BJ (cell line): ENCODE data around the gene DCPS. TPM values are rescaled to one million over a fixed set of nuclear protein-coding genes. Genes with fewer than 3 reads are reported as not detected.

Experiments used
- CTCF ChIA-PET: fragments of 350-600 bp; formaldehyde crosslinking; extraction: SDS; loops from one replicate; lab custom pipeline; 2021; ENCODE audit warnings: antibody characterized with exemption, inconsistent platforms; lab: Yijun Ruan, JAX
- POLR2A ChIA-PET: fragments of 300-600 bp; sonication (Branson Sonifier 250); formaldehyde crosslinking; extraction: SDS; loops from one replicate; lab custom pipeline; 2021; ENCODE audit warnings: antibody characterized with exemption; lab: Charles Lee
- DNase-seq: peaks from one replicate; pipeline ENCODE4 v3.0.0-alpha.2; 2011; ENCODE audit warnings: low read depth
- H3K27me3 ChIP-seq: 2 replicates; pipeline ENCODE4 v1.6.0; 2011; ENCODE audit warnings: low read length; ENCODE audit not compliant: control insufficient read depth, insufficient read depth
- H3K36me3 ChIP-seq: 2 replicates; pipeline ENCODE4 v1.5.1; 2011; ENCODE audit warnings: low read length; ENCODE audit not compliant: control insufficient read depth, insufficient read depth
- H3K4me3 ChIP-seq: 2 replicates; pipeline ENCODE4 v1.5.1; 2011; ENCODE audit warnings: low read depth, mild to moderate bottlenecking, control low read depth, low read length
- polyA plus RNA-seq: library from polyadenylated mRNA; depleted of rRNA; stranded (reverse); fragments of >200 nt; gene quantifications from 2 replicates; pipeline ENCODE4 v1.2.3, GENCODE V29; 2011
- TF ChIP-seq, protein P1 (sequence below): IDR thresholded peaks from 2 replicates; pipeline ENCODE4 v1.5.1; 2011; ENCODE audit warnings: low read depth, mild to moderate bottlenecking, control low read depth, inconsistent platforms, low read length, moderate library complexity; ENCODE audit not compliant: insufficient read depth

Gene DCPS
- polyA plus RNA-seq, 1 experiment = 23.5 TPM

DNA sequence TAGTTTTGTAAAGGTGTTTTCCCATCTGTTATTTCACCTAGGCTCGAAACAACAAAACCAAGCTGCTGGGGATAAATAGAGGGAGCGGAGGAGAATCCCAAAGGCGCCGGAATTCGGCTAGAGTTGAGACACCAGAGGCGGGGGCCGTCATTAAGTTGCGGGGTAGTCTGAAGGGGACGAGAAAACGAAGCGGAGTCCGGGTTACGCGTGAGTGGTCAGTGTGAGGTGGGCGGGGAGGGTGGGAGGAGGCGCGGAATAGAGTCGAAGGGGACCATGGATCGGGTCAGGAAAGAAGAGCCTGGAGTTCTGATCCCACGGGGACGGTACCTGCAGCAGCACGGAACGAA lies 35.5 kb upstream of the DCPS start:
- CTCF ChIA-PET = interaction anchor here (0.8 kb wide), 1 partner anchor 10 kb away, joined by 3 read pairs; no protein-coding TSS in a partner anchor
- Histone ChIP-seq H3K4me3 (peak overlapping the region; percentile 94), H3K36me3 (peaks cover 29% of the 10 kb centered on the region), H3K27me3 (no peaks in the 10 kb centered on the region)
- no peak for DNase-seq
- POLR2A ChIA-PET = no interaction called here
- TF ChIP-seq, protein P1, sequence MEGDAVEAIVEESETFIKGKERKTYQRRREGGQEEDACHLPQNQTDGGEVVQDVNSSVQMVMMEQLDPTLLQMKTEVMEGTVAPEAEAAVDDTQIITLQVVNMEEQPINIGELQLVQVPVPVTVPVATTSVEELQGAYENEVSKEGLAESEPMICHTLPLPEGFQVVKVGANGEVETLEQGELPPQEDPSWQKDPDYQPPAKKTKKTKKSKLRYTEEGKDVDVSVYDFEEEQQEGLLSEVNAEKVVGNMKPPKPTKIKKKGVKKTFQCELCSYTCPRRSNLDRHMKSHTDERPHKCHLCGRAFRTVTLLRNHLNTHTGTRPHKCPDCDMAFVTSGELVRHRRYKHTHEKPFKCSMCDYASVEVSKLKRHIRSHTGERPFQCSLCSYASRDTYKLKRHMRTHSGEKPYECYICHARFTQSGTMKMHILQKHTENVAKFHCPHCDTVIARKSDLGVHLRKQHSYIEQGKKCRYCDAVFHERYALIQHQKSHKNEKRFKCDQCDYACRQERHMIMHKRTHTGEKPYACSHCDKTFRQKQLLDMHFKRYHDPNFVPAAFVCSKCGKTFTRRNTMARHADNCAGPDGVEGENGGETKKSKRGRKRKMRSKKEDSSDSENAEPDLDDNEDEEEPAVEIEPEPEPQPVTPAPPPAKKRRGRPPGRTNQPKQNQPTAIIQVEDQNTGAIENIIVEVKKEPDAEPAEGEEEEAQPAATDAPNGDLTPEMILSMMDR = no peak

DNA sequence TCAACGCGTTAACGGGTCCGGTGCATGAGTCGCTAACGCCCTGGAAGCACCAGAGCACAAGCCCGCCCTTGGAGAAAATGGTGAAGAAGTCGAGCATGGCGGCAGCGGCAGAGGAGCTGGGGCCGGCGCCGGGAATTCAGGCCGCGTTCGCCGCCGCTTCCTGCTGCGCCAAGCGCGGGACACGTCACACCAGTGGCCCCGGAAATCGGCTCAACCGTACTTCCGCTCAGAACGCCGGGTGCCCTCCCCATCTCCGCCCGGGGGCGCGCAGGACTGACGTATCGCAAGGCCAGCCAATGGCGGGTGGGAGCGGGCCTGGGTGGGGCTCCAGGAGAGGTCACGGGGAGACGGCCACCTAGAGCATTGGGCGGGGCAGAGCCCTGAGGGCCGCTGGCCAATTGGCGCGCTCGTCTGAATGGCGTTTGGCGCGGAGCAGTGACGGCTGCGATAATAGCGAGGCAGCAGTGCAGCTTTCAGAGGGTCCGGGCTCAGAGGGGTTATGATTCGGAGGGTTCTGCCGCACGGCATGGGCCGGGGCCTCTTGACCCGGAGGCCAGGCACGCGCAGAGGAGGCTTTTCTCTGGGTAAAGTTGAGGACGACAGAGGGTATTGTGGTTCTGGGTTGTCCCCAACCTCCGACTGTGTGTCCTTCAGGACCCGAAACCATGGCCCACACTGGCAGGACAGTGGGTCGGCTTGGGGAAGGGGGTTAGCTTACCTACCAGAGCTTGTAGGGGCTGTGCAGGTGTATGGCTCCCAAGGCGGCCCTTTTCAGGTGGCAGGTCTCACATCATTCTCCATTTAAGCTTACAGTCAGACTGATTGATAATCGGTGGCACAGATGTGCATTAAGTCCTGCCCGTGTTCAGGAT lies 34.9 kb upstream of the DCPS start, which contains the start of the genes FOXRED1 and SRPRA:
Gene FOXRED1, plus strand, starts transcription at position 447 of the 872 bp plus-strand sequence. Its CDS starts 53 bp downstream, at position 500.
Gene SRPRA, minus strand, starts transcription at position 188 of the 872 bp plus-strand sequence. Its CDS starts 91 bp downstream, at position 97.
- ChIA-PET CTCF (interaction anchor here (0.8 to 1.2 kb wide), 2 partner anchors 11 to 13 kb away, joined by 3 to 4 read pairs; partner anchors contain the start of gene TIRAP), POLR2A (no interaction called here)
- peak; percentile 93 for DNase-seq
- Histone ChIP-seq H3K36me3 (peaks cover 23% of the 10 kb centered on the region), H3K4me3 (peak within 1 kb of the TSS; percentile 94), H3K27me3 (no peaks in the 10 kb centered on the region)
- TF ChIP-seq, protein P1 = no peak

DNA sequence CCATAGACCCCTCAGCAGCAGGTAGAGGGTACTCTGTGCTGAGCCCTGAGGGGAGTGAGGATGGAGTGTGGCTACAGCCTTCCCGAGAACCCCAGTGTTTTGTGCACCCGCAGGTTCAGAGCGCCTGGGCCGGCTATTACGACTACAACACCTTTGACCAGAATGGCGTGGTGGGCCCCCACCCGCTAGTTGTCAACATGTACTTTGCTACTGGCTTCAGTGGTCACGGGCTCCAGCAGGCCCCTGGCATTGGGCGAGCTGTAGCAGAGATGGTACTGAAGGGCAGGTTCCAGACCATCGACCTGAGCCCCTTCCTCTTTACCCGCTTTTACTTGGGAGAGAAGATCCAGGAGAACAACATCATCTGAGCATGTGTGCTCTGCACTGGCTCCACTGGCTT lies 26.5 kb upstream of the DCPS start:
- Histone ChIP-seq H3K36me3 (peaks cover 8% of the 10 kb centered on the region), H3K4me3 (no peak overlapping the region), H3K27me3 (no peaks in the 10 kb centered on the region)
- TF ChIP-seq, protein P1 = no peak
- ChIA-PET POLR2A (no interaction called here), CTCF (no interaction called here)
- no peak for DNase-seq

DNA sequence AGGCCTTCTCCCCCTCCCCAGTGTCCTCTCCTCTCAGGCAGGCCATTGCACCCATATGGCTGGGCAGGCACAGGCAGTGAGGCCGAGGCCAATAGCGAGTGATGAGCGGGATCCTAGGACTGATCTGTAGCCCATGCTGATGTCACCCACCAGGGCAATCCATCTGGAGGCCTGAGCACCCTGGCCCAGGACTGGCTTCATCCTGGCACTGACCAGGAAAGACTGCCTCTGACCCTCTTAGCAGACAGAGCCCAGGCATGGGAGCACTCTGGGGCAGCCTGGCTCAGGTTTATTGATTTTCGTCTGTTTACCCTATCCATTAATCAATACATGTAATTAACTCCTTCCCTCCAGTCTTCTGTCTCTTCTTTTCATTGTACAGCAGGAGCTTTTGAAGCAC lies 26.1 kb upstream of the DCPS start:
- H3K27me3 ChIP-seq = no peaks in the 10 kb centered on the region
- H3K4me3 ChIP-seq = no peak overlapping the region
- TF ChIP-seq, protein P1 = no peak
- CTCF ChIA-PET = no interaction called here
- POLR2A ChIA-PET = no interaction called here
- DNase-seq = no peak
- H3K36me3 ChIP-seq = peaks cover 8% of the 10 kb centered on the region

DNA sequence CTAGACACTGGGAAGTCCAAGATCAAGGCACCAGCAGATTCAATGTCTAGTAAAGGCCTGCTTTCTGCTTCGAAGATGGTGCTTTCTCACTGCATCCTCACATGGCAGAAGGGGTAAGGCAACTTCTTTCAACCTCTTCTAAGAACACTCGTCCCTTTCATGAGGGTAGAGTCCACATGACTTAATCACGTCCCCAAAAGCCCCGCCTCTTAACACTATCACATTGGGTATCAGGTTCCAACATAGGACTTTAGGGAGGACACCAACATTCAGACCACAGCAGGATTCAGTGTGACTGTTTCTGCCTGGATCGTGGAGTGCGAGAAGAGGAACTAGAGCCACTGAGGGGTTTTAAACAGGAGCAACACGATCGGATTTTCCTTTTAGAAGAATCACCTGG lies 24.7 kb upstream of the DCPS start:
- Histone ChIP-seq H3K27me3 (no peaks in the 10 kb centered on the region), H3K4me3 (no peak overlapping the region), H3K36me3 (peaks cover 6% of the 10 kb centered on the region)
- ChIA-PET POLR2A (no interaction called here), CTCF (no interaction called here)
- TF ChIP-seq, protein P1 = no peak
- no peak for DNase-seq
